CMK (cell line): ENCODE measurements around the gene GTF3C2.

ENCODE experiments used
- DNase-seq: peaks from one replicate; pipeline ENCODE4 v3.0.0-alpha.2; 2010; ENCODE audit warnings: low read depth

GTF3C2 gene

GRCh38 chr2:27297195-27297594 lies 59.4 kb downstream of the GTF3C2 start:
- no peak for DNase-seq

- no peak for DNase-seq
Measured at GRCh38 chr2:27296481-27296880, 60.1 kb downstream of the GTF3C2 start.

GRCh38 chr2:27294928-27295327 lies 61.6 kb downstream of the GTF3C2 start:
- no peak for DNase-seq

- no peak for DNase-seq
Measured at GRCh38 chr2:27291865-27292264, 64.7 kb downstream of the GTF3C2 start.

GRCh38 chr2:27290549-27290948 lies 66.0 kb downstream of the GTF3C2 start:
- DNase-seq: no peak

GRCh38 chr2:27288610-27289009 lies 68.0 kb downstream of the GTF3C2 start:
- no peak for DNase-seq

- no peak for DNase-seq
Measured at GRCh38 chr2:27285481-27285880, 71.1 kb downstream of the GTF3C2 start.

- no peak for DNase-seq
Measured at GRCh38 chr2:27284996-27285395, 71.6 kb downstream of the GTF3C2 start.

GRCh38 chr2:27282892-27283291 lies 73.7 kb downstream of the GTF3C2 start:
- no peak for DNase-seq

GRCh38 chr2:27281855-27282559 lies 74.6 kb downstream of the GTF3C2 start, which contains the start of gene TRIM54:
Gene TRIM54 (plus strand): TSS chr2:27282429. CDS start chr2:27282732, 303 bp downstream.
- no peak for DNase-seq

GRCh38 chr2:27281442-27281841 lies 75.1 kb downstream of the GTF3C2 start:
- DNase-seq: no peak

GRCh38 chr2:27280826-27281225 lies 75.7 kb downstream of the GTF3C2 start:
- no peak for DNase-seq

GRCh38 chr2:27278010-27278409 lies 78.6 kb downstream of the GTF3C2 start:
- no peak for DNase-seq
